Sigmoid colon (tissue), 7 donors: ENCODE data around the gene ELFN1. TPM values are rescaled to one million over a fixed set of nuclear protein-coding genes. Genes with fewer than 3 reads are reported as not detected.

ENCODE experiments used
- DNase-seq: peaks from one replicate; pipeline ENCODE4 v3.0.0-alpha.2; 2019
- H3K27ac ChIP-seq, 4 donors: fragments of 200-600 bp; sonication (generic); one replicate each; pipeline ENCODE4 v1.5.1; 2016 to 2019; ENCODE audit warnings: mild to moderate bottlenecking in 1 of 4
- H3K27me3 ChIP-seq, 3 donors: fragments of 200-600 bp; sonication (generic); one replicate each; pipeline ENCODE4 v1.5.1; 2019; ENCODE audit warnings: mild to moderate bottlenecking in 1 of 3
- H3K36me3 ChIP-seq, 4 donors: fragments of 200-600 bp; sonication (generic); one replicate each; pipeline ENCODE4 v1.5.1; 2016 to 2019
- H3K4me1 ChIP-seq, 4 donors: fragments of 200-600 bp; sonication (generic); one replicate each; pipeline ENCODE4 v1.5.1; 2017 to 2019
- H3K4me3 ChIP-seq, 4 donors: fragments of 200-600 bp; sonication (generic); one replicate each; pipeline ENCODE4 v1.5.1; 2017 to 2019; ENCODE audit warnings: mild to moderate bottlenecking in 2 of 4, moderate library complexity in 1 of 4
- H3K9me3 ChIP-seq, 4 donors: fragments of 200-600 bp in 3 of 4; sonication (generic) in 3 of 4; one replicate each; pipeline versions ENCODE4 v1.5.1 to v1.6.1; 2013 to 2019
- EP300 ChIP-seq, 4 donors: sonication (generic); formaldehyde crosslinking; IDR thresholded peaks; one replicate each; pipeline ENCODE4 v1.6.1; 2017; ENCODE audit warnings: antibody characterized with exemption in 4 of 4
- POLR2A ChIP-seq, 2 donors: fragments of 450-650 bp; IDR thresholded peaks; one replicate each; pipeline ENCODE4 v1.6.1; 2016; ENCODE audit warnings: antibody characterized with exemption in 2 of 2, mild to moderate bottlenecking in 2 of 2, moderate library complexity in 2 of 2
- POLR2AphosphoS5 ChIP-seq, 4 donors: sonication (generic); formaldehyde crosslinking; IDR thresholded peaks; one replicate each; pipeline ENCODE4 v1.6.1; 2017; ENCODE audit warnings: antibody characterized with exemption in 4 of 4
- WGBS, 2 donors: extraction: QIAGEN DNeasy Blood & Tissue Kit; methylation state at CpG; one replicate each; pipeline ENCODE4 v1.1.7; 2013; 5-methylcytosine and 5-hydroxymethylcytosine counted together
- intact Hi-C: fragments of 100-400 bp; cut with DNase I; formaldehyde crosslinking; loops from one replicate; pipeline ENCODE4 v1.15.1; 2023
- polyA plus RNA-seq, 3 donors: library from polyadenylated mRNA; stranded (reverse); fragments of 200-250 nt; gene quantifications; one replicate each; pipeline ENCODE4 v1.2.3, GENCODE V29; 2013
- total RNA-seq, 4 donors: library from RNA; depleted of rRNA; stranded (reverse); fragments of >200 nt; gene quantifications; one replicate each; pipeline ENCODE4 v1.1.0, GENCODE V29; 2016
- TF ChIP-seq, protein P1 (sequence below), 4 experiments: fragments of 450-650 bp in 3 of 4; fragments of 200-600 bp in 1 of 4; IDR thresholded peaks; one replicate each; pipeline ENCODE4 v1.5.1; 2016 to 2019; ENCODE audit warnings: antibody characterized with exemption in 4 of 4, mild to moderate bottlenecking in 3 of 4, moderate library complexity in 2 of 4
- donor health status: healthy with polysubstance abuse.
- donor health status: Bipolar disorder and iron deficiency.
- donor health status: healthy.

ELFN1 gene
- total and polyA plus RNA-seq, 7 donors = 0.33 to 0.83 (median 0.54) TPM; not detected in 2

DNA sequence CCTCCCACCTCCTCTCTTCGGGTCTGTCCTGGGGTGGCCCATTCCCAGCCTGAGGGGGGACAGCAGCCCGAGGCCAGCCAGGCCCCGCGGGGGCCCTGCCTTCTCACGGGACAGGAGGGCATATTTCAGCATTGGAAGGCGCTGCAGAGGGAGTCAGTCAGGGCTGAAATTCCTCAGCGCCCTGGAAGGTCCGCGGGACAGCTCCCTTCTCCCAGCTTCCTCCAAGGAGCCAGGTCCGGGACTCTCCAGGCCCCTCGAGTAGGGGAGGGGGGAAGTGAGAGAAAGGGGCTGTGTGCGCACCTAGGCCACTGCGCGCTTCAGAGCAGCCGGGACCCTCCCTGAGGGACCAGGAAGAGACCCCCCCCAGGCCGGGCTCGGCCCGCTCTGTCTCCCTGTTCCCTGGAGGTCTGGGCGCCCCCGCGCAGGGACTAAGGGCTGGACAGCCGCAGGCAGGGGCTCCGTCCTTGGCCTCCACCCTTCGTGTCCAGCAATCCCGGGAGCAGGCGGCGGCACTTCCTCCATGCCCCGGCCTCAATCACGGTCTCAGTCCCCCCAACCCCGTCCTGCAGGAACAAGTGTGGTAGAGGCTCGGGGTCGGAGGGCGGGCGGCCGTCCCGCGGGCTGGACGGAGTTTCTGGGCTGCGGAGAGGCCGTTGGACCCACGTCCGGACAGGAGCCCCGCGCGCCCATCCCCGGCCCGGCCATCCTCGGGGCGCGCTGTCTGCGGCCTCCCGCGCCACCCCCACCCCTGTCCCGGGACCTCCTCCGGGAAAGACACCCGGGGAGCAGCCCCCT lies 6.0 kb upstream of the ELFN1 start:
- Histone ChIP-seq H3K9me3 (no peaks in the 10 kb centered on the region), H3K4me1 (peaks cover 0 to 42% (median 40%) of the 10 kb centered on the region in 4 donors), H3K27me3 (peaks cover 49 to 71% (median 69%) of the 10 kb centered on the region in 3 donors), H3K36me3 (no peaks in the 10 kb centered on the region), H3K4me3 (peak overlapping the region in 3 of 4 donors; percentile 41 to 57 (median 57)), H3K27ac (no peak overlapping the region)
- 8 to 9% methylated on average over 56 of the region's 56 CpGs for WGBS, 2 donors
- TF ChIP-seq, protein P1, sequence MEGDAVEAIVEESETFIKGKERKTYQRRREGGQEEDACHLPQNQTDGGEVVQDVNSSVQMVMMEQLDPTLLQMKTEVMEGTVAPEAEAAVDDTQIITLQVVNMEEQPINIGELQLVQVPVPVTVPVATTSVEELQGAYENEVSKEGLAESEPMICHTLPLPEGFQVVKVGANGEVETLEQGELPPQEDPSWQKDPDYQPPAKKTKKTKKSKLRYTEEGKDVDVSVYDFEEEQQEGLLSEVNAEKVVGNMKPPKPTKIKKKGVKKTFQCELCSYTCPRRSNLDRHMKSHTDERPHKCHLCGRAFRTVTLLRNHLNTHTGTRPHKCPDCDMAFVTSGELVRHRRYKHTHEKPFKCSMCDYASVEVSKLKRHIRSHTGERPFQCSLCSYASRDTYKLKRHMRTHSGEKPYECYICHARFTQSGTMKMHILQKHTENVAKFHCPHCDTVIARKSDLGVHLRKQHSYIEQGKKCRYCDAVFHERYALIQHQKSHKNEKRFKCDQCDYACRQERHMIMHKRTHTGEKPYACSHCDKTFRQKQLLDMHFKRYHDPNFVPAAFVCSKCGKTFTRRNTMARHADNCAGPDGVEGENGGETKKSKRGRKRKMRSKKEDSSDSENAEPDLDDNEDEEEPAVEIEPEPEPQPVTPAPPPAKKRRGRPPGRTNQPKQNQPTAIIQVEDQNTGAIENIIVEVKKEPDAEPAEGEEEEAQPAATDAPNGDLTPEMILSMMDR (IDR thresholded peaks at IDR 0.05) = no peak
- no peak for TF ChIP-seq POLR2A (IDR thresholded peaks at IDR 0.05)
- TF ChIP-seq POLR2AphosphoS5 (IDR thresholded peaks at IDR 0.05) = no peak
- no peak for TF ChIP-seq EP300 (IDR thresholded peaks at IDR 0.05)
- peak; percentile 63 for DNase-seq
- intact Hi-C loops = loop anchor here (1.0 to 2.0 kb wide), 2 partner anchors 94 to 545 kb away; no protein-coding TSS in a partner anchor

DNA sequence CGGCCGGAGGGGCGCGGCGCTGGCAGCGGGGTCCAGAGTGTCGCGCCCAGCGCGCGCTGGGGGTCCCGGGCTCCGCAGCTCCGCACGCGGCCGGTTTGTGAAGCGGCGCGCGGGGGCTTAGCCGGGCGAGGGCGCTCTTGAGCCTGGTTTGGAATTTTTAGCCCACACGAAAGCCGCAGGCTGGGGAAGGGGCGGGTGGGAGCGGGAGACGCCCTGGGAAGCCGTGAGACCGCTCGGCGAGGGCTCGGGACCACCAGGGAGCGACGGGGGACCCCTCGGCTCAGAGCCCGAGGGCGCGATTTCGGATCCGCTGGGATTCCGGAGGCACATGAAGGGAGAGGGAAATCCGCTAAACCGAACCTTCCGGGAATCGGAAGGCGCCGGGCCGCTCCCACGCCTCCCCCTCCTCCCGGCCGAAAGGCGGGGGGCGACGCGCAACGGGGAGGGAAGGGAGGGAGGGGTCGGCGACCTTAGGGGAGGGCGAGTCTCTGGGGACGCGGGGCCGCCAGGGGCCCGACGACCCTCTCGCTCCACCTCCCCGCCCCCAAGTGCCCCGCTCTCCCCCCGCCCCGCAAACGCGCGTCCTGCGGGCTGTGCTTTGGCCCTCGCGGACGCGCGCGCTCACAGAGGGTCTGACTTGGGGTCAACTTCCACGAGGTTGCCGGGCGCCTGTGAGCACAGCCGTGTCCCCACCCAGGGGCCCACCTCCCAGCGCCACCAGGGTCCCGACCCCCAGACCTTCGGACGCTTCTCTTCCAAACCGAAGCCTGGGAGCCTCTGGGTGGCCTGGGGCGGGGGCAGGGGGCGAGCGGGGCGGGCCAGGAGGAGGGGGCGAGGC lies 5.1 kb upstream of the ELFN1 start:
- intact Hi-C loops = loop anchor here (1.0 to 5.0 kb wide), 3 partner anchors 93 to 682 kb away; no protein-coding TSS in a partner anchor
- TF ChIP-seq EP300 (IDR thresholded peaks at IDR 0.05) = no peak
- TF ChIP-seq, protein P1 (IDR thresholded peaks at IDR 0.05) = peak in 3 of 4 experiments; percentile 17 to 82 (median 25)
- no peaks in the 10 kb centered on the region for H3K9me3 ChIP-seq
- H3K27me3 ChIP-seq = peaks cover 57 to 80% (median 78%) of the 10 kb centered on the region in 3 donors
- 1 to 2% methylated on average over 94 to 95 of the region's 95 CpGs for WGBS, 2 donors
- peak overlapping the region in 3 of 4 donors; percentile 12 to 34 (median 32) for H3K27ac ChIP-seq
- H3K4me3 ChIP-seq = peak overlapping the region; percentile 11 to 57 (median 49)
- no peaks in the 10 kb centered on the region for H3K36me3 ChIP-seq
- DNase-seq = peak; percentile 62
- peaks cover 0 to 50% (median 48%) of the 10 kb centered on the region in 4 donors for H3K4me1 ChIP-seq

DNA sequence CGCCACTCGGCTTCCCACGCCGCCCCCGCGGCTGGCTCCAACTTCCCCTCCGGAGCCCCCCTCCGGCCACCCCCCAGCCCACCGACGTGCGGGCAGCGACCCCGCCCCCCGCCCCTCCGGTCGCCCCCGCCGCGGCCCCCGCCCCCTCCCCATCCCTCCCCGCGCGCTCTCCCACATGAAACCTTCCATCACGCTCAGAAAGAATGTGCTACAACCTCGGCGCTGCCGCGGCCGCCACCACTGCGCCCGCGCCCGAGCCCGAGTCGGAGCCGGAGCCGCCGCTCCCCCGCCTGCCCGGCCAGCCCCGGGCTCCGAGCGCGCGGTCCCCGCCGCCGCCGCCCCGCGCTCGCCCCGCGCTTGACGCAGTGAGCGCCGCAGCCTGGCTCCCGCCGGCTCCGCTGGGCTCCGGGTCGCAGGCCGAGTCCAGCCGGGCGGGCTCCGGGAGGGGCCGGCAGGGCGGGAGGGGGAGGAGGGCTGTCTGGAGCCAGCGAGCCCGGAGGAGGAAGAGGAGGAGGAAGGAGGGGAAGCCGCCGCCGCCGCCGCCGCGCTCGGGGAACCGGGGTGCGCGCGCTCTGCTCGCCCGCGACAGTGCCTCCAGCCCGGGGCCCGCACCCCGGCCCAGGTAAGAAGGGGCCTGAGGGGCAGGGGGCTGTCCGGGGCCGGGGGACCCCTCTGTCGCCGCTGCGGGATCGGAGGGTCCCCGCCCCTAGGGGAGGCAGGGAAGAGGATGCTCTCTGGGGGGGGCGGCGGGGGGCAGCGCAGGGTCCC lies 4.3 kb upstream of the ELFN1 start:
- intact Hi-C loops = loop anchor here (2.0 to 5.0 kb wide), 2 partner anchors 543 to 682 kb away; no protein-coding TSS in a partner anchor
- Histone ChIP-seq H3K9me3 (no peaks in the 10 kb centered on the region), H3K27me3 (peaks cover 65 to 88% (median 86%) of the 10 kb centered on the region in 3 donors), H3K36me3 (no peaks in the 10 kb centered on the region), H3K4me1 (peaks cover 0 to 58% (median 56%) of the 10 kb centered on the region in 4 donors), H3K4me3 (peak overlapping the region; percentile 11 to 57 (median 49)), H3K27ac (peak overlapping the region in 2 of 4 donors; percentile 14 to 32)
- peak; percentile 46 for DNase-seq
- TF ChIP-seq EP300 (IDR thresholded peaks at IDR 0.05) (no peak), POLR2A (IDR thresholded peaks at IDR 0.05) (no peak), POLR2AphosphoS5 (IDR thresholded peaks at IDR 0.05) (no peak)
- TF ChIP-seq, protein P1 (IDR thresholded peaks at IDR 0.05) = no peak
- 1 to 2% methylated on average over 97 to 98 of the region's 98 CpGs for WGBS, 2 donors

DNA sequence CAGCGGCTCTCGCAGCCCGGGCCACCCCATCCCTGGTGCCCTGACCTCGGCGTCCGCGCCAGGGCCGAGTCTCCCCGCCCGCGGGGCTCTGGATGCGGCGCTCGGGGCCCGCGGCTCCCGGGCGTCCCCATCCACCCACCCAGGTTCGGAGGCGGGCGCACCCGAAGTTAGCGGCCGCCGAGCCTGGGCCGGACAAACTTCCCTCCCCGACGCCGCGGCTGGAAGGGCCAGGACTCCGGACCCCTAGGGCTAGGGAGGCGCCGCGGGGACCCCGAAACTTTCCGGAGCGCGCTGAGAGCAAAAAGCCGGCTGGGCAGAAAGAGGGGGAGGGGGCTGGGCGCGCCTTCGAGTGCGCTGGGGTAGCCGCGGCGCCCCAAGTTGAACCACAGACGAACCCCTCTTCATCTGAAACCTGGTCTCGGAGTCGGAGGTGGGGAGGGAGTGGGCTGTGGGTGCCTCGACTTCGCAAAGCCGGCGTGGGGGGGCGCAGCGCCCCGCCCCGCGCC lies 3.7 kb upstream of the ELFN1 start:
- Histone ChIP-seq H3K4me1 (peaks cover 0 to 59% (median 58%) of the 10 kb centered on the region in 4 donors), H3K27ac (peak overlapping the region in 1 of 4 donors; percentile 14), H3K9me3 (no peaks in the 10 kb centered on the region), H3K27me3 (peaks cover 71 to 94% (median 93%) of the 10 kb centered on the region in 3 donors), H3K36me3 (no peaks in the 10 kb centered on the region), H3K4me3 (peak overlapping the region; percentile 8 to 57 (median 49))
- intact Hi-C loops = loop anchor here (5.0 kb wide), 1 partner anchor 681 kb away; no protein-coding TSS in a partner anchor
- TF ChIP-seq POLR2AphosphoS5 (IDR thresholded peaks at IDR 0.05) (no peak), EP300 (IDR thresholded peaks at IDR 0.05) (no peak), POLR2A (IDR thresholded peaks at IDR 0.05) (no peak)
- TF ChIP-seq, protein P1 (IDR thresholded peaks at IDR 0.05) = no peak
- WGBS, 2 donors = 1 to 3% methylated on average over 58 of the region's 58 CpGs
- DNase-seq = peak; percentile 45
